ENCODE measurements around the gene WDFY4.

Gene WDFY4

DNA sequence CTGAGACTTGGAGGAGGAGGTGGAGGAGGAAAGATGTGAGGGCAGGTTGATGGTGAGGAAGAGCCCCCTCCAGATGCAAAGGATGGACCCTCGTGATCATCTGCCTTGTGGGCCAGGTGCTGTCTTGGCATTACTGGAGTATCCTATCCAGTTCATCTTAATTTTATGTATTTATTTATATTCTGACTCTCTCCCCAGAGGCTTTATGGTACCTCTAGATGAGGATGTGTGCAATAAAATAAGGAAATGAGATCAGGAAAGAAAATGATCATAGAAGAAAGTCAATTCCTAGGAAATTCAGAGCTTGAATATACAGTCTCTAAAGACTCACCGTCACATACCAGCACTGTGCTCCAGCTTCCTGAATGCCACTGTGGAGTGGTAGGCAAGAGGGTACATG lies 160.8 kb downstream of the WDFY4 start:
- H3K4me3 ChIP-seq (ENCODE audit: low read depth, low read length): no peak overlapping the region
- TF ChIP-seq, protein P1, sequence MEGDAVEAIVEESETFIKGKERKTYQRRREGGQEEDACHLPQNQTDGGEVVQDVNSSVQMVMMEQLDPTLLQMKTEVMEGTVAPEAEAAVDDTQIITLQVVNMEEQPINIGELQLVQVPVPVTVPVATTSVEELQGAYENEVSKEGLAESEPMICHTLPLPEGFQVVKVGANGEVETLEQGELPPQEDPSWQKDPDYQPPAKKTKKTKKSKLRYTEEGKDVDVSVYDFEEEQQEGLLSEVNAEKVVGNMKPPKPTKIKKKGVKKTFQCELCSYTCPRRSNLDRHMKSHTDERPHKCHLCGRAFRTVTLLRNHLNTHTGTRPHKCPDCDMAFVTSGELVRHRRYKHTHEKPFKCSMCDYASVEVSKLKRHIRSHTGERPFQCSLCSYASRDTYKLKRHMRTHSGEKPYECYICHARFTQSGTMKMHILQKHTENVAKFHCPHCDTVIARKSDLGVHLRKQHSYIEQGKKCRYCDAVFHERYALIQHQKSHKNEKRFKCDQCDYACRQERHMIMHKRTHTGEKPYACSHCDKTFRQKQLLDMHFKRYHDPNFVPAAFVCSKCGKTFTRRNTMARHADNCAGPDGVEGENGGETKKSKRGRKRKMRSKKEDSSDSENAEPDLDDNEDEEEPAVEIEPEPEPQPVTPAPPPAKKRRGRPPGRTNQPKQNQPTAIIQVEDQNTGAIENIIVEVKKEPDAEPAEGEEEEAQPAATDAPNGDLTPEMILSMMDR (IDR thresholded peaks at IDR 0.05; ENCODE audit: low read depth, low read length, missing control alignments): no peak
- in situ Hi-C loops (cut with HindIII; ENCODE audit: low sequenced_read_pairs): no loop called here
- no peak for DNase-seq (ENCODE audit: low read depth)

DNA sequence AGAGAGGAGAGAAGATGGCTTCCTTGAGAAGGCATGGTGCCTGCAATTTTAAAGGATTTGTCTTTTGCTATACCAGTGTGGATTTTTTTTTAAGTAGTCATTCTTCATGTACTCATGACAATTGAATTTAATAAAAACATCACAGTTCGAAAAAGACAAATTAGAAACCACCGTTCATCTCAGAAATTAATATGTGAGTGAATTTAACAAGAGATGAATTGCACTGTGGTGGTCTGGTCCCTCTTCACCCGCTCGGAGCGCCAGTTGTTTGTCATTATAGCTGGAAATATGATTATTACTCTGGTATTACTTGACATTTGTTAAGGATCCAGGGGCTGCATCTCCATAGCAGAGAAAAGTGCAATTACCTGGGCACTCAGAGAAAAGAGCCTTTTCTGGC lies 163.0 kb downstream of the WDFY4 start:
- H3K4me3 ChIP-seq (ENCODE audit: low read depth, low read length): no peak overlapping the region
- TF ChIP-seq, protein P1 (IDR thresholded peaks at IDR 0.05; ENCODE audit: low read depth, low read length, missing control alignments): no peak
- in situ Hi-C loops (cut with HindIII; ENCODE audit: low sequenced_read_pairs): no loop called here
- DNase-seq (ENCODE audit: low read depth): no peak

DNA sequence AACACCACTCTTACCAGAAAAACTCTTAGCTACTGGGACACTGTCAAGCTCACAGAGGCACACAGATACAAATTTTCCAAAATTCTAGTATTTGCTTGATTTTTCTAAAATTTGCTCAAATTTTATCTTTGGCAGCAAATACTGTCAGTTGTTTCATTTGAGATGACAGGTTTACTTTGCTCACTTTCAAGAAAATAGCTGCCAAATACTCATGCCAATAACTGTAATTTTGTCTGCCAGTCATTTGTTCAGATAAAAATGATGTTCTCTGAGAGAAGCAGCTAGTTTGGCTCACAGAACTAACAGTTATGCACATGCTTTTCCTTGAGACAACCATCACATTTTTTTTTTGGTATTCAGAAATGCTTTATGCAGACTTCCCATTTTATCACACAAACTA lies 172.2 kb downstream of the WDFY4 start:
- TF ChIP-seq, protein P1 (IDR thresholded peaks at IDR 0.05; ENCODE audit: low read depth, low read length, missing control alignments): no peak
- in situ Hi-C loops (cut with HindIII; ENCODE audit: low sequenced_read_pairs): no loop called here
- H3K4me3 ChIP-seq (ENCODE audit: low read depth, low read length): no peak overlapping the region
- no peak for DNase-seq (ENCODE audit: low read depth)

DNA sequence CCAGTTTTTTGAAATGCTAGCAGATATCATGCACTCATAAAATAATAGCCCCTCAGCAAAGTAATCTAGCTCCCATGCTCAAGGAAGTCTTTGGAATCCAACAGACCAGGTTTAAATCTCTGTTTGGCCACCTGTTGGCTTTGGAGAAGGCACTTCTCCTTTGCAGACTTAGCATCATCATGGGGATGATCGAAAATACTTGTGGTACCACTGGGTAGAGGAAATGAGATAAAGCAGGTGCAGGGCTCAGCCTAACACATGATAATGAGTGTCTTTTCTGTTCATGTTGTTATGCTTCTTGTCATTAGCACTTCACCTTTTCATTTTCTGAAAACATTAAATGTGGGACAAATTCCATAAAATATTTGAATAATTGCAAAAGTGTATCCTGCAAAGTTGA lies 187.6 kb downstream of the WDFY4 start:
- TF ChIP-seq, protein P1 (IDR thresholded peaks at IDR 0.05; ENCODE audit: low read depth, low read length, missing control alignments): no peak
- in situ Hi-C loops (cut with HindIII; ENCODE audit: low sequenced_read_pairs): no loop called here

DNA sequence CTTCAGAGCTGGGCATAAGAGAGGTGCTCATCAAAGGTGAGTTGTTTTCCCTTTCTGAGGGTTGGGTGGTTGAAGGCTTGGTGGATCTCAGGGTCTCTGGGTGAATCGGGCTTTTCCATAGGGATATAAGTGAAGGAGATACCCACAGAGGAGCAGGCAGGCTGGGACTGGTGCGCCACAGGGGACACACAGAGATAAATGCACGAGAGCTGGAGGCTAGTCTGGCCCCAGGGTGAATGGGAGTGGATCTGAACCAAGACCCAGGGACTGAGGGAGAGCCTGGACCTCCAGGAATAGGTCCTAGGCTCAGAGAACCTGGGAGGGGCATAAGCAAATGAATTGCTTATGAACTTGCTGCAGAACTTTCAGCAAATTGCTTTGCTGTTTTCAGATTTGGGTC lies 193.4 kb downstream of the WDFY4 start:
- no peak for DNase-seq (ENCODE audit: low read depth)
- TF ChIP-seq, protein P1 (IDR thresholded peaks at IDR 0.05; ENCODE audit: low read depth, low read length, missing control alignments): no peak
- no peak overlapping the region for H3K4me3 ChIP-seq (ENCODE audit: low read depth, low read length)
- in situ Hi-C loops (cut with HindIII; ENCODE audit: low sequenced_read_pairs): loop anchor here (25.0 kb wide), 1 partner anchor 166 kb away; no protein-coding TSS in a partner anchor

More for the DNA sequence above, 187.6 kb downstream of the WDFY4 start:
- H3K4me3 ChIP-seq (ENCODE audit: low read depth, low read length): no peak overlapping the region
- no peak for DNase-seq (ENCODE audit: low read depth)

DNA sequence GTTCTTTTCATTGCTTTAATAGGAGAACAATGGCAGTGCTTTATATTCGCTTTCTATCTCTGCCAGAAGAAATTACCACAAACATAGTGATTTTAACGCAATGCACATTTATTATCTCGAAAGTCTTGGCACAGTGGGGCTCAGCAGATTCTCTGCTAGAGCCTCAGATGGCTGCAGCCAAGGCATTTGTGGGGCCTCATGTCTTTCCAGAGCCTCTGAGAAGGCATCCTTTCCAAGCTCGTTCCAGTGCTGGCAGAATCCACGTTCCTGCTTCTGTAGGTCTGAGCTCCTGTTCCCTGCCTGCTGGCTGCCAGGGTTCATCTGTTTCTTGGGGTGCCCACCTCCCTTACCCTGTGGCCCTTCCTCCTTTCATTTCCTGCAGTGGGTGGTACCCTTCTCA lies 194.8 kb downstream of the WDFY4 start:
- TF ChIP-seq, protein P1 (IDR thresholded peaks at IDR 0.05; ENCODE audit: low read depth, low read length, missing control alignments): no peak
- in situ Hi-C loops (cut with HindIII; ENCODE audit: low sequenced_read_pairs): loop anchor here (25.0 kb wide), 1 partner anchor 167 kb away; no protein-coding TSS in a partner anchor
- DNase-seq (ENCODE audit: low read depth): no peak
- no peak overlapping the region for H3K4me3 ChIP-seq (ENCODE audit: low read depth, low read length)
